ENCODE measurements around the gene TSPAN14. TPM values are rescaled to one million over a fixed set of nuclear protein-coding genes. Genes with fewer than 3 reads are reported as not detected.

The TSPAN14 gene
- total and polyA plus RNA-seq, 10 of the 15 experiments (the other 5 are each of a cell fraction or from before 2014, with no cell fraction given) = 2.5 to 31.7 (median 17.9) TPM

DNA sequence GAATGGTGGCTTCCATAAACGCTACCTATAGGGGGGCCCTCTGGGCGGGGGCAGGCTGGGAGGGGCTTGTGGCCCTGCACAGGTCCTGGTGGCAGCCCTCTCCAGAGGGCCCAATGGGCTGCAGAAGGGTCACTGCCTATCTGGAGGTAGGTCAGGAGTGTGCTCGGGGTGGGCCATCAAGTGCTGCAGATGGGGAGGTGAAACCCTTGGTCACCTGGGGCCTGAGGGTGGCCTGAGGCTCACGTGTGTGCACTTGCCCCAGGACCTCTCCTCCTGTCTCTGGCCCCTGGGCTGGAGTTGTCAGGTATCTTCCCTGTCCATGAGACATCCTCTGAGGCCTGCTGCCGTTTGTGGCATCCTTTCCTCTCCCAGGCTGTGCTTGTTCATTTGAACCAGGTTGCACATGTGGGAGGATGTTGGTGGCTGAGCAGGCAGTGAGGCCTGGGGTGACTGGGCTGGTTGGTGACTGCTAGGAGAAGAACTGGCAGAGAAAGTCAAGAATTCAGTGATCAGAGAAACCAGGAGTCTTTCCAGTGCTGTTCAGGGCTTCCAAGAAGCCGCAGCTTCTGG is 62.5 kb downstream of the TSPAN14 start:
- H3K27me3 ChIP-seq (replicated peaks in 1 of 2; ENCODE audit: control insufficient read depth in 2 of 2, insufficient read depth in 2 of 2, low read length in 1 of 2) = no peaks in the 10 kb centered on the region
- peaks cover 6% of the 10 kb centered on the region; the same call in 1 of the 2 replicates for H3K4me1 ChIP-seq (ENCODE audit: control insufficient read depth, insufficient read depth, low read length)
- ChIA-PET SMC1A (ENCODE audit: uncharacterized antibody, unreplicated experiment) (interaction anchor here (21.2 kb wide), 1 partner anchor 59 kb away, joined by 1038 read pairs; the partner anchor contains the start of gene TSPAN14), CTCF (interaction anchor here (4.3 to 21.6 kb wide), 2 partner anchors 12 to 73 kb away, joined by 20 to 852 read pairs; partner anchors contain the start of gene TSPAN14), RAD21 (ENCODE audit: unreplicated experiment) (interaction anchor here (1.7 kb wide), 1 partner anchor 11 kb away, joined by 4 read pairs; no protein-coding TSS in a partner anchor), POLR2A (no interaction called here)
- H3K4me2 ChIP-seq (ENCODE audit: control insufficient read depth, insufficient read depth) = no peak overlapping the region
- no peaks in the 10 kb centered on the region for H3K9me3 ChIP-seq (replicated peaks; ENCODE audit: control insufficient read depth, insufficient read depth, low read length)
- H3K9ac ChIP-seq (ENCODE audit: control insufficient read depth, insufficient read depth, low read length) = no peak overlapping the region
- no TSS peak for BruUV-seq (replicated peaks)
- no peaks in the 10 kb centered on the region for H4K20me1 ChIP-seq (ENCODE audit: control insufficient read depth, insufficient read depth)
- TF ChIP-seq POLR2AphosphoS2 (IDR thresholded peaks at IDR 0.05; ENCODE audit: low read depth, low read length) = 0 out of 2 replicates have a peak, but pooled peaks have one; percentile 4
- peak; percentile 36; the same call in 1 of the 2 replicates for TF ChIP-seq POLR2A (IDR thresholded peaks at IDR 0.05; ENCODE audit: low read depth, low read length)
- no peak for TF ChIP-seq PML (IDR thresholded peaks at IDR 0.05; ENCODE audit: low read length)
- WGBS (ENCODE audit: insufficient coverage, insufficient replicate concordance, low lambda C conversion rate, missing lambda C conversion rate) = 83% methylated on average over 6 of the region's 6 CpGs
- no peak for ATAC-seq
- H3K79me2 ChIP-seq (ENCODE audit: control insufficient read depth, insufficient read depth, low read length) = no peaks in the 10 kb centered on the region
- in situ Hi-C loops (cut with MboI) = no loop called here
- intact Hi-C loops (cut with micrococcal nuclease; ENCODE audit: unreplicated experiment) = no loop called here
- no peak for DNase-seq (ENCODE audit: low read depth, low spot score)
- no peak overlapping the region for H2AFZ ChIP-seq (ENCODE audit: control insufficient read depth, low read depth, low read length)
- H3K27ac ChIP-seq (ENCODE audit: control insufficient read depth, insufficient read depth) = no peak overlapping the region
- no peak overlapping the region for H3K4me3 ChIP-seq
- no peak for FAIRE-seq
- peaks cover 14 to 19% of the 10 kb centered on the region in 2 experiments; a peak in 3 of 4 replicates for H3K36me3 ChIP-seq (ENCODE audit: control insufficient read depth in 2 of 2, insufficient read depth in 2 of 2, low read length in 1 of 2)

DNA sequence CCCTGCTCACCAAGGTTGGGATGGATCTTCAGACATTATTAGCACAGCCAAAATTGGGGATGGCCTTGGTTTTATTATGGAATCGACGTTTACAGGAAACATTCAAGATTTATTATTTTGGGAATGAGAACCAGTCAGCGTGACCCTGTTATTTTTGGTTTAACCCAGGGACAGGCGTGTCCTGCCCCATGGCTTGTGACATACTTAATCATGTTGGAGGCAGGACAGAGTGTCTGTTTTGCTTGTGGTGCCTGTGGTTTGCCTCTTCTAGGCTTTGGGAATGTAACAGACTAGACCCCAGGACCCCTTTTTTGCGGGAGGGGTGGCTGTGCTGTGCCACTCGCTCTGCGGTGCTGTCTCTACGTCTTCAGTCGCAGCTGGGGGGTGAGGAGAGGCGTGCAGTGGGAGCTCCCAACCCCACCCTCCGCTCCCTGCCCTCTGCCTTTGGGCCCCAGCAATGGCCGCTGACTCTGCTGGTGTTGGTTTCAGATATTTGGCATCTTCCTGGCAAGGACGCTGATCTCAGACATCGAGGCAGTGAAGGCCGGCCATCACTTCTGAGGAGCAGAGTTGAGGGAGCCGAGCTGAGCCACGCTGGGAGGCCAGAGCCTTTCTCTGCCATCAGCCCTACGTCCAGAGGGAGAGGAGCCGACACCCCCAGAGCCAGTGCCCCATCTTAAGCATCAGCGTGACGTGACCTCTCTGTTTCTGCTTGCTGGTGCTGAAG is 63.5 kb downstream of the TSPAN14 start:
- H3K36me3 ChIP-seq (ENCODE audit: control insufficient read depth in 2 of 2, insufficient read depth in 2 of 2, low read length in 1 of 2) = peaks cover 12% of the 10 kb centered on the region in 2 experiments; a peak in 3 of 4 replicates
- no peaks in the 10 kb centered on the region for H3K9me3 ChIP-seq (replicated peaks; ENCODE audit: control insufficient read depth, insufficient read depth, low read length)
- ATAC-seq (no peak), DNase-seq (ENCODE audit: low read depth, low spot score) (no peak), FAIRE-seq (no peak)
- no peak overlapping the region for H2AFZ ChIP-seq (ENCODE audit: control insufficient read depth, low read depth, low read length)
- no peaks in the 10 kb centered on the region for H3K27me3 ChIP-seq (replicated peaks in 1 of 2; ENCODE audit: control insufficient read depth in 2 of 2, insufficient read depth in 2 of 2, low read length in 1 of 2)
- H3K4me3 ChIP-seq = no peak overlapping the region
- in situ Hi-C loops (cut with MboI) (no loop called here), intact Hi-C loops (cut with micrococcal nuclease; ENCODE audit: unreplicated experiment) (no loop called here)
- TF ChIP-seq PML (IDR thresholded peaks at IDR 0.05; ENCODE audit: low read length) = no peak
- TF ChIP-seq RUNX3 (IDR thresholded peaks at IDR 0.05; ENCODE audit: low read length) = no peak
- TF ChIP-seq SPI1 (IDR thresholded peaks at IDR 0.05; ENCODE audit: borderline replicate concordance, insufficient read depth, low read depth, low read length) = no peak
- H3K4me1 ChIP-seq (ENCODE audit: control insufficient read depth, insufficient read depth, low read length) = peaks cover 6% of the 10 kb centered on the region
- CTCF ChIA-PET = no interaction called here
- 94% methylated on average over 20 of the region's 21 CpGs for WGBS (ENCODE audit: insufficient coverage, insufficient replicate concordance, low lambda C conversion rate, missing lambda C conversion rate)
- no peak overlapping the region for H3K9ac ChIP-seq (ENCODE audit: control insufficient read depth, insufficient read depth, low read length)
- no peaks in the 10 kb centered on the region for H4K20me1 ChIP-seq (ENCODE audit: control insufficient read depth, insufficient read depth)
- BruUV-seq (replicated peaks) = no TSS peak
- no peak overlapping the region for H3K27ac ChIP-seq (ENCODE audit: control insufficient read depth, insufficient read depth)
- SMC1A ChIA-PET (ENCODE audit: uncharacterized antibody, unreplicated experiment) = interaction anchor here (0.7 kb wide), 1 partner anchor 1352 kb away, joined by 4 read pairs; no protein-coding TSS in a partner anchor
- H3K79me2 ChIP-seq (ENCODE audit: control insufficient read depth, insufficient read depth, low read length) = no peaks in the 10 kb centered on the region
- RAD21 ChIA-PET (ENCODE audit: unreplicated experiment) = no interaction called here
- no peak overlapping the region for H3K4me2 ChIP-seq (ENCODE audit: control insufficient read depth, insufficient read depth)
- POLR2A ChIA-PET = no interaction called here
